IPS-18c (cell line): ENCODE results near the gene FXYD1.
A peak's percentile ranks its signal among the peaks of the same experiment; 100 is the strongest.
"Not testable (repeated sequence)": the region's sequence is repeated elsewhere in the genome, so short reads cannot be mapped to it uniquely, and the experiment has no call there.

Experiments used
- H3K4me3 ChIP-seq: 2 replicates; pipeline ENCODE4 v1.7.0; 2013; ENCODE audit warnings: low read depth, mild to moderate bottlenecking, low read length, moderate library complexity; ENCODE audit not compliant: insufficient read depth
- H3K9me3 ChIP-seq: one replicate; pipeline ENCODE4 v1.6.1; 2013; ENCODE audit warnings: mild to moderate bottlenecking, low read length, moderate library complexity; ENCODE audit not compliant: control insufficient read depth, insufficient read depth

FXYD1 gene

GRCh38 chr19:35119578-35120155, 19.0 kb upstream of the FXYD1 start:
- no peak overlapping the region for H3K4me3 ChIP-seq

GRCh38 chr19:35120492-35120891, 18.1 kb upstream of the FXYD1 start:
- no peaks in the 10 kb centered on the region for H3K9me3 ChIP-seq
- H3K4me3 ChIP-seq: no peak overlapping the region

More at GRCh38 chr19:35119578-35120155, 19.0 kb upstream of the FXYD1 start:
- H3K9me3 ChIP-seq: no peaks in the 10 kb centered on the region

GRCh38 chr19:35120898-35121297, 17.7 kb upstream of the FXYD1 start:
- H3K9me3 ChIP-seq: no peaks in the 10 kb centered on the region
- H3K4me3 ChIP-seq: no peak overlapping the region

GRCh38 chr19:35122687-35123551, 15.7 kb upstream of the FXYD1 start:
- Histone ChIP-seq H3K9me3 (no peaks in the 10 kb centered on the region), H3K4me3 (no peak overlapping the region)

- Histone ChIP-seq H3K9me3 (no peaks in the 10 kb centered on the region), H3K4me3 (no peak overlapping the region)
Observed at GRCh38 chr19:35123573-35123972, 15.1 kb upstream of the FXYD1 start.

- H3K9me3 ChIP-seq: no peaks in the 10 kb centered on the region
- 0 out of 2 replicates have a peak overlapping the region, but pooled peaks have one; percentile 17 for H3K4me3 ChIP-seq
Observed at GRCh38 chr19:35124098-35125060, 14.2 kb upstream of the FXYD1 start.

GRCh38 chr19:35125270-35125717, 13.3 kb upstream of the FXYD1 start:
- Histone ChIP-seq H3K4me3 (no peak overlapping the region), H3K9me3 (no peaks in the 10 kb centered on the region)

GRCh38 chr19:35125749-35126623, 12.6 kb upstream of the FXYD1 start:
- H3K9me3 ChIP-seq: no peaks in the 10 kb centered on the region
- no peak overlapping the region for H3K4me3 ChIP-seq

GRCh38 chr19:35126624-35126959, 12.0 kb upstream of the FXYD1 start:
- no peak overlapping the region for H3K4me3 ChIP-seq
- no peaks in the 10 kb centered on the region for H3K9me3 ChIP-seq

GRCh38 chr19:35127871-35128270, 10.8 kb upstream of the FXYD1 start:
- no peak overlapping the region for H3K4me3 ChIP-seq
- no peaks in the 10 kb centered on the region for H3K9me3 ChIP-seq

GRCh38 chr19:35128398-35129057, 10.1 kb upstream of the FXYD1 start:
- no peak overlapping the region for H3K4me3 ChIP-seq
- H3K9me3 ChIP-seq: no peaks in the 10 kb centered on the region

GRCh38 chr19:35129724-35130274, 8.8 kb upstream of the FXYD1 start:
- not testable (repeated sequence) for H3K9me3 ChIP-seq, H3K4me3 ChIP-seq

- Histone ChIP-seq H3K9me3 (no peaks in the 10 kb centered on the region), H3K4me3 (no peak overlapping the region)
Observed at GRCh38 chr19:35130761-35131720, 7.6 kb upstream of the FXYD1 start.

GRCh38 chr19:35132254-35132653, 6.4 kb upstream of the FXYD1 start:
- Histone ChIP-seq H3K4me3 (no peak overlapping the region), H3K9me3 (no peaks in the 10 kb centered on the region)

GRCh38 chr19:35133826-35134225, 4.8 kb upstream of the FXYD1 start:
- no peaks in the 10 kb centered on the region for H3K9me3 ChIP-seq
- H3K4me3 ChIP-seq: no peak overlapping the region
